H9 (cell line): ENCODE data around the gene SPATA6. TPM values are rescaled to one million over a fixed set of nuclear protein-coding genes. Genes with fewer than 3 reads are reported as not detected.

Experiments used
- DNase-seq: peaks from one replicate; pipeline ENCODE4 v3.0.0-alpha.2; 2017
- H2AFZ ChIP-seq: one replicate; pipeline ENCODE4 v1.6.1; 2013; ENCODE audit warnings: mild to moderate bottlenecking, low read length, control low read depth, moderate library complexity
- H2AK5ac ChIP-seq: 2 replicates; pipeline ENCODE4 v1.6.1; 2013; ENCODE audit warnings: low read length, control low read depth, mixed read lengths; ENCODE audit not compliant: insufficient read length
- H2BK120ac ChIP-seq: one replicate; pipeline ENCODE4 v1.6.1; 2013; ENCODE audit warnings: low read depth, mild to moderate bottlenecking, low read length, control low read depth, inconsistent platforms; ENCODE audit not compliant: poor library complexity, severe bottlenecking
- H2BK12ac ChIP-seq: 2 replicates; pipeline ENCODE4 v1.6.1; 2013; ENCODE audit warnings: low read length, control low read depth, mixed read lengths, low read depth; ENCODE audit not compliant: insufficient read length
- H2BK15ac ChIP-seq: 2 replicates; pipeline ENCODE4 v1.6.1; 2013; ENCODE audit warnings: low read depth, low read length, control low read depth
- H2BK20ac ChIP-seq: one replicate; pipeline ENCODE4 v1.6.1; 2013; ENCODE audit warnings: low read depth, mild to moderate bottlenecking, low read length, control low read depth, inconsistent platforms; ENCODE audit not compliant: poor library complexity, severe bottlenecking
- H2BK5ac ChIP-seq: 2 replicates; pipeline ENCODE4 v1.6.1; 2013; ENCODE audit warnings: low read length, control low read depth, mixed read lengths; ENCODE audit not compliant: insufficient read length
- H3K14ac ChIP-seq: 2 replicates; pipeline ENCODE4 v1.6.1; 2013; ENCODE audit warnings: low read length, control low read depth; ENCODE audit not compliant: insufficient read depth
- H3K18ac ChIP-seq: 2 replicates; pipeline ENCODE4 v1.6.1; 2013; ENCODE audit warnings: low read depth, mild to moderate bottlenecking, mixed read lengths, low read length, control low read depth; ENCODE audit not compliant: insufficient read length
- H3K23ac ChIP-seq: 2 replicates; pipeline ENCODE4 v1.6.1; 2013; ENCODE audit warnings: low read length, control low read depth, mixed read lengths, low read depth; ENCODE audit not compliant: insufficient read length
- H3K23me2 ChIP-seq: 2 replicates; pipeline ENCODE4 v1.6.1; 2013; ENCODE audit warnings: low read depth, mild to moderate bottlenecking, mixed read lengths, low read length, control low read depth; ENCODE audit not compliant: insufficient read length, poor library complexity, severe bottlenecking
- H3K27ac ChIP-seq: 2 replicates; pipeline ENCODE4 v1.5.1; 2013; ENCODE audit warnings: low read length, control low read depth, mixed read lengths, low read depth; ENCODE audit not compliant: insufficient read length
- H3K27me3 ChIP-seq: 2 replicates; pipeline ENCODE4 v1.6.1; 2013; ENCODE audit warnings: low read length, control low read depth, inconsistent platforms; ENCODE audit not compliant: insufficient read depth
- H3K4ac ChIP-seq: 2 replicates; pipeline ENCODE4 v1.6.1; 2013; ENCODE audit warnings: low read depth, mild to moderate bottlenecking, control low read depth, inconsistent platforms, low read length, moderate library complexity
- H3K4me1 ChIP-seq: 2 replicates; pipeline ENCODE4 v1.6.1; 2013; ENCODE audit warnings: low read length, control low read depth, inconsistent platforms; ENCODE audit not compliant: insufficient read depth
- H3K4me2 ChIP-seq: 2 replicates; pipeline ENCODE4 v1.6.1; 2013; ENCODE audit warnings: low read length, control low read depth, mixed read lengths; ENCODE audit not compliant: insufficient read length, insufficient read depth
- H3K56ac ChIP-seq: 2 replicates; pipeline ENCODE4 v1.6.1; 2013; ENCODE audit warnings: low read depth, mild to moderate bottlenecking, mixed read lengths, low read length, control low read depth; ENCODE audit not compliant: insufficient read length
- H3K79me1 ChIP-seq: 2 replicates; pipeline ENCODE4 v1.6.1; 2013; ENCODE audit warnings: low read depth, mild to moderate bottlenecking, moderate library complexity, low read length, control low read depth, inconsistent platforms; ENCODE audit not compliant: insufficient read depth, poor library complexity, severe bottlenecking
- H3K79me2 ChIP-seq: 2 replicates; pipeline ENCODE4 v1.6.1; 2013; ENCODE audit warnings: low read length, control low read depth, inconsistent platforms; ENCODE audit not compliant: insufficient read depth
- H3K9ac ChIP-seq: 2 replicates; pipeline ENCODE4 v1.6.1; 2013; ENCODE audit warnings: low read length, control low read depth, mixed read lengths; ENCODE audit not compliant: insufficient read length; ENCODE audit errors: extremely low read depth
- H3K9me3 ChIP-seq: one replicate; pipeline ENCODE4 v1.6.1; 2013; ENCODE audit warnings: low read depth, low read length, inconsistent platforms; ENCODE audit not compliant: control insufficient read depth
- H3T11ph ChIP-seq: one replicate; pipeline ENCODE4 v1.6.1; 2013; ENCODE audit warnings: mild to moderate bottlenecking, low read length, control low read depth, inconsistent platforms
- H4K20me1 ChIP-seq: one replicate; pipeline ENCODE4 v1.6.1; 2013; ENCODE audit not compliant: control insufficient read depth, insufficient read length, insufficient read depth
- H4K5ac ChIP-seq: 2 replicates; pipeline ENCODE4 v1.6.1; 2013; ENCODE audit warnings: low read depth, mild to moderate bottlenecking, mixed read lengths, low read length, control low read depth; ENCODE audit not compliant: insufficient read length
- H4K8ac ChIP-seq: replicated peaks from 2 replicates; pipeline ENCODE4 v1.6.1; 2013; ENCODE audit warnings: low read length, control low read depth, mixed read lengths, low read depth; ENCODE audit not compliant: insufficient read length
- H4K91ac ChIP-seq: 2 replicates; pipeline ENCODE4 v1.6.1; 2013; ENCODE audit warnings: low read depth, mild to moderate bottlenecking, moderate library complexity, mixed read lengths, low read length, control low read depth; ENCODE audit not compliant: insufficient read length
- H3K27ac Mint-ChIP-seq, 3 experiments: 2 replicates in 2 of 3; 3 replicates in 1 of 3; pipeline ENCODE4 v1.8.0; 2020 to 2021; ENCODE audit warnings: mixed read lengths in 3 of 3, mild to moderate bottlenecking in 1 of 3, moderate library complexity in 1 of 3
- H3K27me3 Mint-ChIP-seq: 2 replicates; pipeline ENCODE4 v1.8.0; 2021; ENCODE audit warnings: low read depth, mild to moderate bottlenecking, moderate library complexity, mixed read lengths
- H3K36me3 Mint-ChIP-seq, 3 experiments: 2 replicates in 2 of 3; 3 replicates in 1 of 3; pipeline ENCODE4 v1.8.0; 2020 to 2021; ENCODE audit warnings: low read depth in 3 of 3, mixed read lengths in 3 of 3; ENCODE audit not compliant: insufficient read depth in 1 of 3
- H3K4me1 Mint-ChIP-seq, 2 experiments: 2 replicates each; pipeline ENCODE4 v1.8.0; 2020; ENCODE audit warnings: mixed read lengths in 2 of 2
- H3K4me3 Mint-ChIP-seq, 2 experiments: 2 replicates in 1 of 2; 3 replicates in 1 of 2; pipeline ENCODE4 v1.8.0; 2020 to 2021; ENCODE audit warnings: mild to moderate bottlenecking in 2 of 2, mixed read lengths in 2 of 2, moderate library complexity in 1 of 2
- H3K9me3 Mint-ChIP-seq, 2 experiments: 2 replicates in 1 of 2; 3 replicates in 1 of 2; pipeline ENCODE4 v1.8.0; 2020; ENCODE audit warnings: mild to moderate bottlenecking in 2 of 2, mixed read lengths in 2 of 2, moderate library complexity in 1 of 2
- WGBS: extraction: QIAGEN DNeasy Blood & Tissue Kit; methylation state at CpG from one replicate; pipeline ENCODE4 v1.1.7; 2013; ENCODE audit warnings: missing lambda C conversion rate, low lambda C conversion rate, mixed read lengths; ENCODE audit not compliant: insufficient read length; ENCODE audit errors: extremely low coverage; 5-methylcytosine and 5-hydroxymethylcytosine counted together
- total RNA-seq: library from RNA; stranded (reverse); gene quantifications from 2 replicates; pipeline ENCODE4 v1.2.1, GENCODE V29; 2021
- TF ChIP-seq, protein P1 (sequence below): fragments of 200-600 bp; sonication (generic); conservative IDR thresholded peaks from 3 replicates; pipeline ENCODE4 v1.8.0; 2021; ENCODE audit warnings: antibody characterized with exemption, mild to moderate bottlenecking

The SPATA6 gene
- total RNA-seq, 1 experiment from 2014 or later, result 8.0 TPM

DNA sequence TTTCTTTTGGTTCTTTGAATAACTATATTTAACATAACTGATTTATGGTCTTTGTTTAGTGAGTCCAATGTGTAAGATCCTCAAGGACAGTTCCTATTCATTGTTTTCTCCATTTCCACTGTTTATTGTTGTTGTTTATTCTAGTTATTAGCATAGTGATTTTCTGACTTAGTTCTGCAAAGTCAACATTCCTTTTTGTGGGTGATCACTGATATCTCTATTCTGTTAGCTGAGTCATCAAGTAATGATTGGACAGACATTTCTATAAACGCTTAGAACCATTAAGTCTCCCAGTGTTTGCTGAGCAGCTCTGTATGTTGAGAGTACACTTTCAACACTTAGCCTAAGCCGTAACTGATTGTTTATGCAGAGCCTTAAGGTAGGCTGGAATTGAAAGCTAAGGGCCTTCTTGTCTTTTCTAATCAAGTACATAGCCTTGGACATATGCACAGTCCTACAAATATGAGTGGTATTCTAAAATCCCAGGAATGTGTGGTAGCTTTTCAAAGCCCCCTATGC lies 162.4 kb downstream of the SPATA6 start:
- Histone ChIP-seq H4K91ac (no peak overlapping the region), H3K4me1 (no peaks in the 10 kb centered on the region), H3K56ac (no peak overlapping the region), H3K4me2 (no peak overlapping the region), H4K20me1 (no peaks in the 10 kb centered on the region), H3K23me2 (no peaks in the 10 kb centered on the region), H3K23ac (no peak overlapping the region), H3K14ac (no peak overlapping the region), H3K9me3 (no peaks in the 10 kb centered on the region), H2BK120ac (no peak overlapping the region), H2AFZ (no peak overlapping the region), H3T11ph (no peak overlapping the region), H3K4ac (no peak overlapping the region), H3K79me2 (no peaks in the 10 kb centered on the region), H2BK12ac (no peak overlapping the region), H4K8ac (no peak overlapping the region), H3K27me3 (no peaks in the 10 kb centered on the region), H2BK20ac (no peak overlapping the region), H2BK5ac (no peak overlapping the region), H3K18ac (no peak overlapping the region), H3K79me1 (no peaks in the 10 kb centered on the region), H3K9ac (no peak overlapping the region), H2AK5ac (no peak overlapping the region), H3K27ac (no peak overlapping the region), H4K5ac (no peak overlapping the region), H2BK15ac (no peak overlapping the region)
- Mint-ChIP-seq H3K27ac (no peak overlapping the region), H3K4me1 (no peaks in the 10 kb centered on the region), H3K4me3 (no peak overlapping the region), H3K27me3 (no peaks in the 10 kb centered on the region), H3K36me3 (peaks cover 13 to 31% (median 17%) of the 10 kb centered on the region in 3 experiments), H3K9me3 (peaks cover 20 to 25% of the 10 kb centered on the region in 2 experiments)
- no CpG with 5 or more reads among the region's 2 CpGs for WGBS
- TF ChIP-seq, protein P1, sequence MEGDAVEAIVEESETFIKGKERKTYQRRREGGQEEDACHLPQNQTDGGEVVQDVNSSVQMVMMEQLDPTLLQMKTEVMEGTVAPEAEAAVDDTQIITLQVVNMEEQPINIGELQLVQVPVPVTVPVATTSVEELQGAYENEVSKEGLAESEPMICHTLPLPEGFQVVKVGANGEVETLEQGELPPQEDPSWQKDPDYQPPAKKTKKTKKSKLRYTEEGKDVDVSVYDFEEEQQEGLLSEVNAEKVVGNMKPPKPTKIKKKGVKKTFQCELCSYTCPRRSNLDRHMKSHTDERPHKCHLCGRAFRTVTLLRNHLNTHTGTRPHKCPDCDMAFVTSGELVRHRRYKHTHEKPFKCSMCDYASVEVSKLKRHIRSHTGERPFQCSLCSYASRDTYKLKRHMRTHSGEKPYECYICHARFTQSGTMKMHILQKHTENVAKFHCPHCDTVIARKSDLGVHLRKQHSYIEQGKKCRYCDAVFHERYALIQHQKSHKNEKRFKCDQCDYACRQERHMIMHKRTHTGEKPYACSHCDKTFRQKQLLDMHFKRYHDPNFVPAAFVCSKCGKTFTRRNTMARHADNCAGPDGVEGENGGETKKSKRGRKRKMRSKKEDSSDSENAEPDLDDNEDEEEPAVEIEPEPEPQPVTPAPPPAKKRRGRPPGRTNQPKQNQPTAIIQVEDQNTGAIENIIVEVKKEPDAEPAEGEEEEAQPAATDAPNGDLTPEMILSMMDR, result no peak
- DNase-seq, result no peak
